Cardiac muscle cell (in vitro differentiated cells and primary cell): Measurements from ENCODE around the gene AXIN1. TPM values are rescaled to one million over a fixed set of nuclear protein-coding genes. Genes with fewer than 3 reads are reported as not detected.
A peak's percentile ranks its signal among the peaks of the same experiment; 100 is the strongest.

ENCODE experiments used
- DNase-seq, 2 donors: peaks; one replicate each; pipeline versions ENCODE4 v3.0.0 to v3.0.0-alpha.2; 2010 to 2017; ENCODE audit warnings: low read depth in 1 of 2, low spot score in 1 of 2
- H3K27ac ChIP-seq: fragments of 200-600 bp; sonication (generic); 2 replicates; pipeline ENCODE4 v1.5.1; 2016
- H3K27me3 ChIP-seq: fragments of 200-600 bp; sonication (generic); 2 replicates; pipeline ENCODE4 v1.6.0; 2016; ENCODE audit warnings: control low read depth
- H3K36me3 ChIP-seq: fragments of 200-600 bp; sonication (generic); 2 replicates; pipeline ENCODE4 v1.5.1; 2016; ENCODE audit warnings: control low read depth
- H3K4me1 ChIP-seq: fragments of 200-600 bp; sonication (generic); 2 replicates; pipeline ENCODE4 v1.8.1; 2017; ENCODE audit warnings: low read depth, mild to moderate bottlenecking, mixed run types
- H3K4me3 ChIP-seq: fragments of 200-600 bp; sonication (generic); 2 replicates; pipeline ENCODE4 v1.5.1; 2016; ENCODE audit warnings: mild to moderate bottlenecking
- H3K9me3 ChIP-seq: fragments of 200-600 bp; sonication (generic); 2 replicates; pipeline ENCODE4 v1.5.1; 2017; ENCODE audit warnings: low read depth, mild to moderate bottlenecking, control low read depth
- CTCF ChIP-seq: IDR thresholded peaks from 2 replicates; pipeline ENCODE4 v1.5.1; 2012; ENCODE audit warnings: low read depth, mild to moderate bottlenecking, low read length
- polyA plus RNA-seq: library from polyadenylated mRNA; unstranded; fragments of >200 nt; fragmentation: Nextera tagmentation; extraction: Ambion mirVana; gene quantifications from 2 replicates; pipeline ENCODE4 v1.2.1, GENCODE V29; 2016
- total RNA-seq: library from RNA; depleted of rRNA; stranded (reverse); fragments of >200 nt; gene quantifications from 2 replicates; pipeline ENCODE4 v1.2.3, GENCODE V29; 2016

AXIN1 gene
- total and polyA plus RNA-seq, 2 experiments from 2014 or later = 16.5 to 49.7 TPM

GRCh38 chr16:398561-399339 lies 46.2 kb upstream of the AXIN1 start:
- no peak for TF ChIP-seq CTCF
- Histone ChIP-seq H3K27me3 (no peaks in the 10 kb centered on the region), H3K36me3 (peaks cover 13% of the 10 kb centered on the region), H3K9me3 (no peaks in the 10 kb centered on the region), H3K4me1 (peaks cover 9% of the 10 kb centered on the region), H3K27ac (peak overlapping the region; percentile 94), H3K4me3 (no peak overlapping the region)
- DNase-seq = no peak

GRCh38 chr16:397736-398332 lies 45.3 kb upstream of the AXIN1 start:
- peaks cover 9% of the 10 kb centered on the region for H3K4me1 ChIP-seq
- peaks cover 13% of the 10 kb centered on the region for H3K36me3 ChIP-seq
- DNase-seq = peak; percentile 76 to 85
- no peaks in the 10 kb centered on the region for H3K9me3 ChIP-seq
- peak; percentile 42 for TF ChIP-seq CTCF
- no peaks in the 10 kb centered on the region for H3K27me3 ChIP-seq
- H3K27ac ChIP-seq = peak overlapping the region; percentile 94
- H3K4me3 ChIP-seq = peak overlapping the region; percentile 96

GRCh38 chr16:397135-397661 lies 44.7 kb upstream of the AXIN1 start, which contains the start of gene NME4:
Gene NME4, plus strand, starts transcription at chr16:397199. Its CDS starts 24 bp downstream, at chr16:397223.
- Histone ChIP-seq H3K4me1 (peaks cover 9% of the 10 kb centered on the region), H3K4me3 (peak within 1 kb of the TSS; percentile 96), H3K36me3 (peaks cover 13% of the 10 kb centered on the region), H3K27me3 (no peaks in the 10 kb centered on the region), H3K27ac (peak within 1 kb of the TSS; percentile 94), H3K9me3 (no peaks in the 10 kb centered on the region)
- no peak for TF ChIP-seq CTCF
- peak; percentile 62 to 69 for DNase-seq

DNA sequence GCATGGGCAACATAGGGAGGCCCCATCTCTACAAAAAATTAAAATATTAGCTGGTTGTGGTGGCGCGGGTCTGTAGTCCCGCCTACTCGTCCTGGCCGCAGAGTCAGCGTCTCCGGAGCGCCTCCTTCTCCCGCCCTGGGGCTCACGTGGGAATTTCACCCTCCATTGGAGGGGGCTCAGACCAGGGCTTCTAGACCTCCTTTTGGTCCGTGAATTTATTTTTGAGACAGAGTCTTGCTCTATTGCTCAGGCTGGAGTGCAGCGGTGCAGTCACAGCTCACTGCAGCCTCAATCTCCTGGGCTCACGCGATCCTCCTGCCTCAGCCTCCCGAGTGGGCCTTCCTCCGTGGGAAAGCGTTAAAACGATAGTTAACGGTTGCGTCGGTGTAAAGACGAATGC lies 44.1 kb upstream of the AXIN1 start:
- DNase-seq = peak; percentile 66 to 68
- peaks cover 13% of the 10 kb centered on the region for H3K36me3 ChIP-seq
- H3K27me3 ChIP-seq = no peaks in the 10 kb centered on the region
- H3K27ac ChIP-seq = peak overlapping the region; percentile 94
- no peaks in the 10 kb centered on the region for H3K9me3 ChIP-seq
- peak overlapping the region; percentile 96 for H3K4me3 ChIP-seq
- no peak for TF ChIP-seq CTCF
- peaks cover 9% of the 10 kb centered on the region for H3K4me1 ChIP-seq

DNA sequence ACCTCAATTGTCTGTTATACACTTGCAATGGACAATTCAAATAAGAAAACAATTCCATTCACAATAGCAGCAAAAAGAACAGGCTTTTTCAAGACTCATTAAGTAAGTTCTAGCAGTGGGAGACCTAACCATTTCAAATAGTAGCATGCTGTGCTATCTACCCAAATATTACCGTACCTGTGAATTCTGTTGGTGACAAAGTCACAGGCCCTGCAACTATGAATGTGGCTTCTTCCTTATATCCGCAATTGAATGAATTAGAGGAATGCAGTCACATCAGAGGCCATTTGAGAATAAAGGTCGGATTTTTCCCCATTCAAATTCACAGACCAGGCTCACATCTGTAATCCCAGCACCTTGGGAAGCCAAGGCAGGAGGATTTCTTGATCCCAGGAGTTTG lies 43.7 kb upstream of the AXIN1 start:
- Histone ChIP-seq H3K4me1 (peaks cover 9% of the 10 kb centered on the region), H3K4me3 (peak overlapping the region; percentile 96), H3K9me3 (no peaks in the 10 kb centered on the region), H3K27ac (peak overlapping the region; percentile 94), H3K27me3 (no peaks in the 10 kb centered on the region), H3K36me3 (peaks cover 13% of the 10 kb centered on the region)
- no peak for TF ChIP-seq CTCF
- DNase-seq = no peak
